GM20000 (cell line): ENCODE data around the gene IFI27.

Experiments
- DNase-seq: peaks from one replicate; pipeline ENCODE4 v3.0.0; 2012; ENCODE audit warnings: low spot score
- CTCF ChIP-seq: IDR thresholded peaks from 2 replicates; pipeline ENCODE4 v1.5.1; 2012; ENCODE audit warnings: mild to moderate bottlenecking, control low read depth; ENCODE audit errors: extremely low read depth, missing control alignments

IFI27 gene

GRCh38 chr14:94113908-94114588 lies 3.5 kb downstream of the IFI27 start:
- DNase-seq = no peak
- TF ChIP-seq CTCF = no peak

- no peak for TF ChIP-seq CTCF
- DNase-seq = no peak
Observed at GRCh38 chr14:94114589-94115057, 4.1 kb downstream of the IFI27 start.

- no peak for DNase-seq
- no peak for TF ChIP-seq CTCF
Observed at GRCh38 chr14:94115058-94115591, 4.6 kb downstream of the IFI27 start.

- TF ChIP-seq CTCF = no peak
- no peak for DNase-seq
Observed at GRCh38 chr14:94115631-94116030, 5.1 kb downstream of the IFI27 start.

- no peak for DNase-seq
- TF ChIP-seq CTCF = no peak
Observed at GRCh38 chr14:94116701-94117100, 6.2 kb downstream of the IFI27 start.

GRCh38 chr14:94117856-94118255 lies 7.3 kb downstream of the IFI27 start:
- DNase-seq = no peak
- no peak for TF ChIP-seq CTCF

GRCh38 chr14:94119071-94119470 lies 8.5 kb downstream of the IFI27 start:
- DNase-seq = no peak
- TF ChIP-seq CTCF = no peak
